K562 (cell line): ENCODE measurements around the gene TRPV5. TPM values are rescaled to one million over a fixed set of nuclear protein-coding genes. Genes with fewer than 3 reads are reported as not detected.

Experiments
- ATAC-seq: fragments of 200-7000 bp; cut with Tn5 transposase; 3 replicates; pipeline ENCODE4 v1.9.1; 2020; ENCODE audit warnings: moderate library complexity
- BruUV-seq: library from RNA; stranded (reverse); fragments of 400-500 nt; replicated peaks from 2 replicates; lab custom pipeline; 2021; lab: Mats Ljungman, UMichigan
- CTCF ChIA-PET: fragments of 300-600 bp; formaldehyde crosslinking; extraction: SDS; loops from one replicate; lab custom pipeline; 2021; ENCODE audit warnings: low intra/inter-chr PET ratio; lab: Yijun Ruan, JAX
- POLR2A ChIA-PET: fragments of 300-600, 350-650 bp; sonication (Branson Sonifier 250); formaldehyde crosslinking; extraction: SDS; loops from one replicate; lab custom pipeline; 2021; ENCODE audit warnings: antibody characterized with exemption, inconsistent platforms; lab: Yijun Ruan, JAX
- DNase-seq, 4 experiments: peaks; one replicate each; pipeline versions ENCODE4 v3.0.0 to v3.0.0-alpha.2; 2011 to 2018; ENCODE audit warnings: low spot score in 3 of 4, mixed read lengths in 3 of 4; ENCODE audit errors: extremely low read depth in 1 of 4
- FAIRE-seq: peaks from 2 replicates; lab custom pipeline; 2011; peaks lifted over from hg19 to GRCh38; lab: Jason Lieb, UNC
- H2AFZ ChIP-seq: 2 replicates; pipeline ENCODE4 v1.6.0; 2011; ENCODE audit warnings: low read depth, low read length, control low read depth, inconsistent platforms
- H3K27ac ChIP-seq: fragments of 200-600 bp; 3 replicates; pipeline ENCODE4 v1.8.0; 2011; ENCODE audit warnings: low read depth, mild to moderate bottlenecking, control low read depth, inconsistent platforms, low read length, moderate library complexity, mixed read lengths; ENCODE audit errors: extremely low read depth
- H3K27me3 ChIP-seq, 2 experiments: fragments of 300-600 bp in 1 of 2; 2 replicates in 1 of 2; 3 replicates in 1 of 2; pipeline versions ENCODE4 v1.6.0 to v1.8.0; 2011; ENCODE audit warnings: inconsistent platforms in 2 of 2, low read length in 2 of 2, mild to moderate bottlenecking in 1 of 2, mixed read lengths in 1 of 2, moderate library complexity in 1 of 2; ENCODE audit not compliant: control insufficient read depth in 2 of 2, insufficient read depth in 2 of 2
- H3K36me3 ChIP-seq: fragments of 300-600 bp; 3 replicates; pipeline ENCODE4 v1.8.0; 2011; ENCODE audit warnings: mild to moderate bottlenecking, low read length, inconsistent platforms; ENCODE audit not compliant: control insufficient read depth, insufficient read depth
- H3K4me1 ChIP-seq, 2 experiments: fragments of 200-600 bp in 1 of 2; replicated peaks in 1 of 2; 2 replicates in 1 of 2; 3 replicates in 1 of 2; pipeline versions ENCODE4 v1.5.1 to v1.8.0; 2011; ENCODE audit warnings: inconsistent platforms in 2 of 2, low read length in 2 of 2, mild to moderate bottlenecking in 1 of 2, mixed read lengths in 1 of 2, moderate library complexity in 1 of 2; ENCODE audit not compliant: control insufficient read depth in 2 of 2, insufficient read depth in 2 of 2
- H3K4me2 ChIP-seq: 2 replicates; pipeline ENCODE4 v1.6.1; 2011; ENCODE audit warnings: low read length, control low read depth, inconsistent platforms, mixed read lengths; ENCODE audit not compliant: insufficient read depth
- H3K4me3 ChIP-seq: fragments of 200-600 bp; sonication (generic), shearing (Covaris generic); 2 replicates; pipeline ENCODE4 v1.5.1; 2016; ENCODE audit warnings: control low read depth, inconsistent platforms
- H3K79me2 ChIP-seq: fragments of 200-600 bp; 3 replicates; pipeline ENCODE4 v1.8.0; 2011; ENCODE audit warnings: low read length, inconsistent platforms; ENCODE audit not compliant: control insufficient read depth, insufficient read depth
- H3K9ac ChIP-seq, 2 experiments: 2 replicates each; pipeline versions ENCODE4 v1.6.0 to v1.6.1; 2011; ENCODE audit warnings: low read depth in 2 of 2, low read length in 2 of 2, control low read depth in 1 of 2, inconsistent platforms in 1 of 2, mild to moderate bottlenecking in 1 of 2, mixed read lengths in 1 of 2; ENCODE audit not compliant: insufficient read depth in 1 of 2
- H3K9me1 ChIP-seq: one replicate; pipeline ENCODE4 v1.6.0; 2011; ENCODE audit warnings: inconsistent platforms, mild to moderate bottlenecking, low read length, moderate library complexity; ENCODE audit not compliant: control insufficient read depth, insufficient read depth
- H3K9me3 ChIP-seq: replicated peaks from 2 replicates; pipeline ENCODE4 v1.5.1; 2011; ENCODE audit warnings: low read depth, low read length, inconsistent platforms; ENCODE audit not compliant: control insufficient read depth, insufficient read depth
- H4K20me1 ChIP-seq: replicated peaks from 2 replicates; pipeline ENCODE4 v1.6.1; 2011; ENCODE audit warnings: low read length, inconsistent platforms, mixed read lengths; ENCODE audit not compliant: control insufficient read depth, insufficient read depth
- BRD9 ChIP-seq: fragments of 450-650 bp; IDR thresholded peaks from 2 replicates; pipeline ENCODE4 v1.6.1; 2018; ENCODE audit warnings: low read depth; ENCODE audit not compliant: partially characterized antibody
- FOXM1 ChIP-seq, 2 experiments: fragments of 450-650 bp in 1 of 2; sonication (generic) in 1 of 2; formaldehyde crosslinking in 1 of 2; IDR thresholded peaks; 2 replicates each; pipeline versions ENCODE4 v1.6.1 to v1.9.0; 2017 to 2022; ENCODE audit warnings: low read depth in 2 of 2, mild to moderate bottlenecking in 2 of 2, missing genetic modification reagents in 1 of 2, moderate library complexity in 1 of 2
- GMEB1 ChIP-seq: fragments of 250-450 bp; sonication (Bioruptor Pico); IDR thresholded peaks from 2 replicates; pipeline ENCODE4 v1.4.0; 2020; ENCODE audit warnings: mild to moderate bottlenecking
- ILF3 ChIP-seq: fragments of 450-650 bp; IDR thresholded peaks from 2 replicates; pipeline ENCODE4 v1.6.1; 2018; ENCODE audit warnings: antibody characterized with exemption, mild to moderate bottlenecking, moderate library complexity, borderline replicate concordance
- MBD1 ChIP-seq: fragments of 250-450 bp; sonication (Bioruptor Pico); IDR thresholded peaks from 2 replicates; pipeline ENCODE4 v1.8.0; 2022; ENCODE audit warnings: inconsistent platforms
- MCM2 ChIP-seq: fragments of 450-650 bp; IDR thresholded peaks from 2 replicates; pipeline ENCODE4 v1.6.1; 2017; ENCODE audit warnings: low read depth, mild to moderate bottlenecking
- PURB ChIP-seq: sonication (generic); formaldehyde crosslinking; IDR thresholded peaks from 2 replicates; pipeline ENCODE4 v1.9.0; 2021; ENCODE audit warnings: low read depth, mild to moderate bottlenecking, missing genetic modification reagents
- RB1 ChIP-seq: fragments of 450-650 bp; IDR thresholded peaks from 2 replicates; pipeline ENCODE4 v1.6.1; 2017; ENCODE audit warnings: low read depth, mild to moderate bottlenecking
- TAF7 ChIP-seq: fragments of 450-650 bp; IDR thresholded peaks from 2 replicates; pipeline ENCODE4 v1.6.1; 2016; ENCODE audit warnings: missing genetic modification characterization, missing compliant biosample characterization
- TBP ChIP-seq: optimal IDR thresholded peaks from 2 replicates; pipeline ENCODE3; 2011; ENCODE audit warnings: low read depth, low read length, improper control_type of control experiment
- TRIM24 ChIP-seq, 2 experiments: fragments of 450-650 bp; IDR thresholded peaks; 2 replicates each; pipeline ENCODE4 v1.6.1; 2016
- ZBTB1 ChIP-seq: sonication (generic); formaldehyde crosslinking; IDR thresholded peaks from 2 replicates; pipeline ENCODE4 v1.8.1; 2023; ENCODE audit warnings: missing genetic modification reagents, low read depth, mild to moderate bottlenecking, borderline replicate concordance
- ZNF174 ChIP-seq: fragments of 250-450 bp; sonication (Bioruptor Pico); IDR thresholded peaks from 2 replicates; pipeline ENCODE4 v1.4.0; 2020; ENCODE audit warnings: mild to moderate bottlenecking
- ZNF589 ChIP-seq: fragments of 200-800 bp; sonication (Bioruptor generic); IDR thresholded peaks from 2 replicates; pipeline ENCODE4 v1.6.1; 2016; ENCODE audit warnings: low read depth, missing genetic modification characterization, missing compliant biosample characterization
- WGBS: fragments of 100-300 bp; shearing (Covaris generic); methylation state at CpG from one replicate; pipeline ENCODE4 v1.1.6; 2016; ENCODE audit warnings: low coverage, mixed read lengths; ENCODE audit not compliant: insufficient coverage; ENCODE audit errors: missing lambda C conversion rate; 5-methylcytosine and 5-hydroxymethylcytosine counted together
- in situ Hi-C: fragments of 300-500 bp; cut with MboI; formaldehyde crosslinking; loops from 4 replicates; pipeline ENCODE4 v1.15.0; 2018; ENCODE audit warnings: inconsistent platforms, mixed read lengths
- intact Hi-C: fragments of 100-400 bp; cut with micrococcal nuclease; formaldehyde crosslinking; loops from 2 replicates; pipeline ENCODE4 v1.14.2; 2022
- polyA plus RNA-seq, 8 experiments: library from polyadenylated mRNA; depleted of rRNA in 4 of 8; stranded (reverse) in 5 of 8; unstranded in 3 of 8; fragments of >200 nt; fragmentation: Nextera tagmentation in 2 of 8; fragmentation: Illumina TruSeq in 1 of 8; extraction: Ambion mirVana in 2 of 8; extraction: Trizol in 1 of 8; gene quantifications; 2 replicates each; pipeline versions ENCODE4 v1.2.1 to v1.2.3, GENCODE V29; 2011 to 2014; ENCODE audit warnings: inconsistent platforms in 1 of 8, missing spikeins in 1 of 8
- total RNA-seq, 7 experiments: library from RNA; depleted of rRNA in 6 of 7; stranded (reverse); fragments of >200 nt in 6 of 7; fragmentation: Illumina TruSeq in 2 of 7; extraction: Trizol in 2 of 7; gene quantifications; 2 replicates each; pipeline versions ENCODE4 v1.2.1 to v1.2.3, GENCODE V29; 2011 to 2021; ENCODE audit warnings: low replicate concordance in 1 of 7

TRPV5 gene
- total and polyA plus RNA-seq, 9 of the 15 experiments (the other 6 are each of a cell fraction or from before 2014, with no cell fraction given): not detected

- Histone ChIP-seq H3K79me2 (no peaks in the 10 kb centered on the region), H3K36me3 (no peaks in the 10 kb centered on the region), H3K27ac (no peak overlapping the region), H3K27me3 (peaks cover 12 to 31% of the 10 kb centered on the region in 2 experiments; a peak in 4 of 5 replicates), H3K4me3 (no peak overlapping the region), H3K4me1 (no peaks in the 10 kb centered on the region), H3K9me1 (no peaks in the 10 kb centered on the region), H2AFZ (no peak overlapping the region), H4K20me1 (no peaks in the 10 kb centered on the region), H3K9me3 (no peaks in the 10 kb centered on the region), H3K4me2 (no peak overlapping the region), H3K9ac (no peak overlapping the region)
- ATAC-seq (no peak), FAIRE-seq (no peak), DNase-seq (no peak)
- POLR2A ChIA-PET: interaction anchor here (0.6 kb wide), 1 partner anchor 188 kb away, joined by 3 read pairs; no protein-coding TSS in a partner anchor
- TF ChIP-seq ILF3 (no peak), FOXM1 (IDR thresholded peaks at IDR 0.05; ENCODE audit: low read depth) (no peak), FOXM1 (CRISPR knock-in tag; IDR thresholded peaks at IDR 0.05; ENCODE audit: low read depth) (no peak), TRIM24 (IDR thresholded peaks at IDR 0.05) (no peak), GMEB1 (CRISPR knock-in tag) (no peak), MBD1 (no peak), ZNF589 (CRISPR knock-in tag) (no peak), TAF7 (tag) (no peak), TBP (no peak), RB1 (no peak), MCM2 (no peak), PURB (CRISPR knock-in tag) (no peak), BRD9 (no peak), ZBTB1 (CRISPR knock-in tag) (no peak), ZNF174 (CRISPR knock-in tag) (no peak)
- no TSS peak for BruUV-seq
- WGBS: 0% methylated on average over 2 of the region's 2 CpGs
- CTCF ChIA-PET: no interaction called here
- intact Hi-C loops: no loop called here
- in situ Hi-C loops: no loop called here
These were observed 10.2 kb downstream of the TRPV5 start for GRCh38 chr7:142923391-142923790.
